HepG2 (cell line): ENCODE data around the gene ATP6V0A1. TPM values are rescaled to one million over a fixed set of nuclear protein-coding genes. Genes with fewer than 3 reads are reported as not detected.
A peak's percentile ranks its signal among the peaks of the same experiment; 100 is the strongest.

Experiments
- ATF7 ChIP-seq, 2 experiments: fragments of 450-650 bp in 1 of 2; sonication (generic) in 1 of 2; formaldehyde crosslinking in 1 of 2; IDR thresholded peaks; 2 replicates each; pipeline versions ENCODE4 v1.4.0 to v1.6.1; 2016 to 2020; ENCODE audit warnings: antibody characterized with exemption in 1 of 2, mild to moderate bottlenecking in 1 of 2, missing genetic modification reagents in 1 of 2
- BRCA1 ChIP-seq: sonication (generic); formaldehyde crosslinking; IDR thresholded peaks from 2 replicates; pipeline ENCODE4 v1.4.0; 2020; ENCODE audit warnings: missing genetic modification reagents
- ELF4 ChIP-seq: sonication (generic); formaldehyde crosslinking; IDR thresholded peaks from 2 replicates; pipeline ENCODE4 v1.5.0; 2020; ENCODE audit warnings: missing genetic modification reagents, mild to moderate bottlenecking, moderate library complexity, borderline replicate concordance
- ESRRA ChIP-seq: sonication (generic); formaldehyde crosslinking; IDR thresholded peaks from 2 replicates; pipeline ENCODE4 v1.5.1; 2020; ENCODE audit warnings: mild to moderate bottlenecking, low read depth, missing genetic modification reagents
- FOXA1 ChIP-seq, 2 experiments: fragments of 450-650 bp in 1 of 2; sonication (generic) in 1 of 2; formaldehyde crosslinking in 1 of 2; IDR thresholded peaks; 2 replicates each; pipeline versions ENCODE4 v1.4.0 to v1.6.1; 2016 to 2020; ENCODE audit warnings: missing genetic modification reagents in 1 of 2
- FOXK1 ChIP-seq: sonication (generic); formaldehyde crosslinking; IDR thresholded peaks from 2 replicates; pipeline ENCODE4 v1.4.0; 2020; ENCODE audit warnings: low read depth, missing genetic modification reagents, borderline replicate concordance
- HINFP ChIP-seq: sonication (generic); formaldehyde crosslinking; IDR thresholded peaks from 2 replicates; pipeline ENCODE4 v1.4.0; 2020; ENCODE audit warnings: low read depth, mild to moderate bottlenecking, missing genetic modification reagents
- KDM5B ChIP-seq: sonication (generic); formaldehyde crosslinking; IDR thresholded peaks from 2 replicates; pipeline ENCODE4 v1.4.0; 2020; ENCODE audit warnings: missing genetic modification reagents, mild to moderate bottlenecking, borderline replicate concordance
- LCORL ChIP-seq, 2 experiments: fragments of 450-650 bp in 1 of 2; sonication (generic) in 1 of 2; formaldehyde crosslinking in 1 of 2; IDR thresholded peaks; 2 replicates each; pipeline versions ENCODE4 v1.5.0 to v1.6.1; 2017 to 2020; ENCODE audit warnings: antibody characterized with exemption in 1 of 2, missing genetic modification reagents in 1 of 2
- MAFK ChIP-seq, 2 experiments: IDR thresholded peaks in 1 of 2; conservative IDR thresholded peaks in 1 of 2; 2 replicates each; pipeline ENCODE4 v1.6.1; 2011; ENCODE audit warnings: improper control_type of control experiment in 2 of 2, low read length in 2 of 2
- MLXIP ChIP-seq: sonication (generic); formaldehyde crosslinking; IDR thresholded peaks from 2 replicates; pipeline ENCODE4 v1.9.0; 2021; ENCODE audit warnings: missing genetic modification reagents, borderline replicate concordance
- MXI1 ChIP-seq: IDR thresholded peaks from 3 replicates; pipeline ENCODE4 v1.6.1; 2012; ENCODE audit warnings: low read depth, low read length, inconsistent platforms, borderline replicate concordance
- NKX3-1 ChIP-seq: sonication (generic); formaldehyde crosslinking; IDR thresholded peaks from 2 replicates; pipeline ENCODE4 v1.5.0; 2020; ENCODE audit warnings: missing genetic modification reagents
- PAX8 ChIP-seq: sonication (generic); formaldehyde crosslinking; IDR thresholded peaks from 2 replicates; pipeline ENCODE4 v1.8.0; 2022; ENCODE audit warnings: mild to moderate bottlenecking, missing genetic modification reagents, borderline replicate concordance
- RXRA ChIP-seq: sonication (generic); formaldehyde crosslinking; IDR thresholded peaks from 2 replicates; pipeline ENCODE4 v1.5.1; 2020; ENCODE audit warnings: missing genetic modification reagents
- SAP130 ChIP-seq: IDR thresholded peaks from 2 replicates; pipeline ENCODE4 v1.6.1; 2016; ENCODE audit warnings: low read depth
- STAT5B ChIP-seq: sonication (generic); formaldehyde crosslinking; IDR thresholded peaks from 2 replicates; pipeline ENCODE4 v1.4.0; 2020; ENCODE audit warnings: missing genetic modification reagents
- ZNF143 ChIP-seq: sonication (generic); formaldehyde crosslinking; IDR thresholded peaks from 2 replicates; pipeline ENCODE4 v1.4.0; 2020; ENCODE audit warnings: missing genetic modification reagents
- ZNF207 ChIP-seq: fragments of 450-650 bp; IDR thresholded peaks from 2 replicates; pipeline ENCODE4 v1.6.1; 2016; ENCODE audit warnings: antibody characterized with exemption, borderline replicate concordance
- ZNF235 ChIP-seq: sonication (generic); formaldehyde crosslinking; IDR thresholded peaks from 2 replicates; pipeline ENCODE4 v1.8.1; 2023; ENCODE audit warnings: mild to moderate bottlenecking, missing genetic modification reagents, borderline replicate concordance
- ZNF24 ChIP-seq: fragments of 450-650 bp; IDR thresholded peaks from 2 replicates; pipeline ENCODE4 v1.6.1; 2017; ENCODE audit warnings: antibody characterized with exemption, mild to moderate bottlenecking
- ZNF34 ChIP-seq: sonication (generic); formaldehyde crosslinking; IDR thresholded peaks from 2 replicates; pipeline ENCODE4 v1.4.0; 2020; ENCODE audit warnings: mild to moderate bottlenecking, missing genetic modification reagents, borderline replicate concordance
- ZNF547 ChIP-seq: sonication (generic); formaldehyde crosslinking; IDR thresholded peaks from 2 replicates; pipeline ENCODE4 v1.5.1; 2020; ENCODE audit warnings: mild to moderate bottlenecking, missing genetic modification reagents
- ZNF580 ChIP-seq: IDR thresholded peaks from 2 replicates; pipeline ENCODE4 v1.6.1; 2016; ENCODE audit warnings: low read depth, borderline replicate concordance
- ZNF737 ChIP-seq: sonication (generic); formaldehyde crosslinking; IDR thresholded peaks from 2 replicates; pipeline ENCODE4 v1.5.0; 2020; ENCODE audit warnings: missing genetic modification reagents, mild to moderate bottlenecking, borderline replicate concordance
- polyA plus RNA-seq, 8 experiments: library from polyadenylated mRNA; depleted of rRNA in 3 of 8; stranded (reverse) in 7 of 8; unstranded in 1 of 8; fragments of >200 nt; fragmentation: Illumina TruSeq in 4 of 8; extraction: Trizol in 4 of 8; gene quantifications; 2 replicates each; pipeline versions ENCODE4 v1.2.1 to v1.2.3, GENCODE V29; 2011 to 2016; ENCODE audit warnings: low read depth in 4 of 8, missing spikeins in 1 of 8, mixed read lengths in 1 of 8; ENCODE audit not compliant: insufficient read depth in 1 of 8
- total RNA-seq, 5 experiments: library from RNA; depleted of rRNA; stranded (reverse); fragments of >200 nt; fragmentation: Illumina TruSeq; extraction: Trizol; gene quantifications; 2 replicates each; pipeline ENCODE4 v1.2.3, GENCODE V29; 2016; ENCODE audit warnings: low read depth in 1 of 5

The ATP6V0A1 gene
- total and polyA plus RNA-seq, 2 of the 13 experiments (the other 11 are each of a cell fraction or from before 2014, with no cell fraction given), result 27.9 to 54.1 TPM

DNA sequence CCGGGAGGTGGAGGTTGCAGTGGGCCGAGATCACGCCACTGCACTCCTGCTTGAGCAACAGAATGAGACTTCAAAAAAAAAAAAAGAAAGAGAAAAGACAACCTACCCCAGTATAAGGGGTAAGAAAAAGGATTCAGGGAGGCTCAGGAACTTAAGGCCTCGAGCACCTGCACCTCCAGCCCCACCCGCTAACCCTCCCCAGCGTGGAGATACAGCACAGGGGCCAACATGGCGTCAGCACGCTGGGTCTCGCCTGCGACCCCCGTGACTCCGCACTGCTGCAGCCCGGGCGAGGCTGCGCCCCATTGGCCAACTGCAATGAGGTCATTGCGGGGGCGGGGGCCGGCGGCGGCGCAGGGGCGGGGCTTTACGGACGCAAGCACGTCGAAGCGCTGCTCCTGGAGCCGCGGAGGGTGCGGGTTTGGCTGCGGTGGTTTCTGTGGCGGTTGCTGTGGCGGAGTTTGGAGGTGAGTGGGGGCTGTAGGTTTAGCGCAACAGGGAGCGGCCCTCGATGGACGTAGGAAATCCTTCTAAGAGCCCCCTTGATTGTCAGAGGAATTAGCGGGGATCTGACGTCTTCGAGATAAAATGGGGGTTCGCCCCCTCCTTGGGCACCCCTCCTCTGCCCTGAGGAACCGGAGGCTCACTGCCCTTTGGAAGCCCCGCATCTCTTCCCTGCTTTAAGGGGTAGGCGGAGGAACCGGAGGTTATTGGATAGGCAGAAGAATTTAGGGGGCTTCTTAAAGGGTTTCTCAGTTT lies at the start of gene ATP6V0A1 (continued):
- peak; percentile 82 for TF ChIP-seq ATF7 (IDR thresholded peaks at IDR 0.05)
- TF ChIP-seq ATF7 (CRISPR knock-in tag; IDR thresholded peaks at IDR 0.05), result peak; percentile 98
- no peak for TF ChIP-seq ZNF34
- TF ChIP-seq ZNF235 (CRISPR knock-in tag), result no peak; the same call in 1 of the 2 replicates
- 0 out of 2 replicates have a peak, but pooled peaks have one; percentile 41 for TF ChIP-seq NKX3-1
- peak; percentile 76; the same call in 1 of the 2 replicates for TF ChIP-seq KDM5B
- peak; percentile 68; the same call in 1 of the 2 replicates for TF ChIP-seq BRCA1
- TF ChIP-seq ZNF580 (CRISPR knock-in tag), result peak; percentile 53; the same call in 1 of the 2 replicates
- TF ChIP-seq MXI1, result peak; percentile 66; the same call in 1 of the 3 replicates
- peak; percentile 47; the same call in 1 of the 2 replicates for TF ChIP-seq RXRA (CRISPR knock-in tag)
- no peak for TF ChIP-seq ELF4 (CRISPR knock-in tag)
- peak; percentile 65; the same call in 1 of the 2 replicates for TF ChIP-seq HINFP
- no peak for TF ChIP-seq ZNF737 (CRISPR knock-in tag)
- peak; percentile 26; the same call in 1 of the 2 replicates for TF ChIP-seq ESRRA (CRISPR knock-in tag)
- TF ChIP-seq ZNF24, result no peak
- no peak for TF ChIP-seq ZNF207
- 0 out of 2 replicates have a peak, but pooled peaks have one; percentile 8 for TF ChIP-seq LCORL (IDR thresholded peaks at IDR 0.05)
- peak; percentile 25; the same call in 1 of the 2 replicates for TF ChIP-seq LCORL (CRISPR knock-in tag; IDR thresholded peaks at IDR 0.05)
- no peak for TF ChIP-seq MLXIP (CRISPR knock-in tag)
- TF ChIP-seq STAT5B (CRISPR knock-in tag), result 0 out of 2 replicates have a peak, but pooled peaks have one; percentile 37
- TF ChIP-seq MAFK (conservative IDR thresholded peaks at IDR 0.05 in 1 of 2, IDR thresholded peaks at IDR 0.05 in 1 of 2; ENCODE audit: low read length in 2 of 2), result no peak
- TF ChIP-seq FOXK1 (CRISPR knock-in tag), result peak; percentile 47; the same call in 1 of the 2 replicates
- peak; percentile 75 for TF ChIP-seq SAP130 (CRISPR knock-in tag)
- TF ChIP-seq ZNF143 (CRISPR knock-in tag), result no peak
- TF ChIP-seq FOXA1 (IDR thresholded peaks at IDR 0.05), result no peak
- 0 out of 2 replicates have a peak, but pooled peaks have one; percentile 27 for TF ChIP-seq FOXA1 (CRISPR knock-in tag; IDR thresholded peaks at IDR 0.05)
- TF ChIP-seq ZNF547, result peak; percentile 48; the same call in 1 of the 2 replicates
- no peak for TF ChIP-seq PAX8 (CRISPR knock-in tag)
